Measurements from ENCODE around the gene D2HGDH.

DNA sequence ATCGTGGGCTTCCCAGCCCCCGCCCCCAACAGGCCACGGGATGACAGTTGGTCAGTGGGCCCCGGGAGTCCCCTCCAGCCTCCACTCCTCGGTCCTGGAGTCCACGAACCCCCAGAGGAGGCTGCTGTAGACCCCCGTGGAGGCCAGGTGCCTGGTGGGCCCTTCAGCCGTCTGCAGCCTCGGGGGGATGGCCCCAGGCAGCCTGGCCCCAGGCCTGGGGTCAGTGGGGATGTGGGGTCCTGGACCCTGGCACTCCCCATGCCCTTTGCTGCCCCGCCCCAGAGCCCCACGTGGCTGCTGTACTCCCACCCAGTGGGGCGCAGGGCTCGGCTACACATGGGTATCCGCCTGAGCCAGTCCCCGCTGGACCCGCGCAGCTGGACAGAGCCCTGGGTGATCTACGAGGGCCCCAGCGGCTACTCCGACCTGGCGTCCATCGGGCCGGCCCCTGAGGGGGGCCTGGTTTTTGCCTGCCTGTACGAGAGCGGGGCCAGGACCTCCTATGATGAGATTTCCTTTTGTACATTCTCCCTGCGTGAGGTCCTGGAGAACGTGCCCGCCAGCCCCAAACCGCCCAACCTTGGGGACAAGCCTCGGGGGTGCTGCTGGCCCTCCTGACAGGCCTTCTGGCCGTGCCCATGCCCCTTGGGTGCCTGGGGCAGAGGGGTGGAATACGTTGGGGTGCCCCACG is 82.1 kb downstream of the D2HGDH start:
- TF ChIP-seq POLR2A (IDR thresholded peaks at IDR 0.05) (no peak), POLR2AphosphoS5 (IDR thresholded peaks at IDR 0.05) (no peak)
- TF ChIP-seq, protein P1, sequence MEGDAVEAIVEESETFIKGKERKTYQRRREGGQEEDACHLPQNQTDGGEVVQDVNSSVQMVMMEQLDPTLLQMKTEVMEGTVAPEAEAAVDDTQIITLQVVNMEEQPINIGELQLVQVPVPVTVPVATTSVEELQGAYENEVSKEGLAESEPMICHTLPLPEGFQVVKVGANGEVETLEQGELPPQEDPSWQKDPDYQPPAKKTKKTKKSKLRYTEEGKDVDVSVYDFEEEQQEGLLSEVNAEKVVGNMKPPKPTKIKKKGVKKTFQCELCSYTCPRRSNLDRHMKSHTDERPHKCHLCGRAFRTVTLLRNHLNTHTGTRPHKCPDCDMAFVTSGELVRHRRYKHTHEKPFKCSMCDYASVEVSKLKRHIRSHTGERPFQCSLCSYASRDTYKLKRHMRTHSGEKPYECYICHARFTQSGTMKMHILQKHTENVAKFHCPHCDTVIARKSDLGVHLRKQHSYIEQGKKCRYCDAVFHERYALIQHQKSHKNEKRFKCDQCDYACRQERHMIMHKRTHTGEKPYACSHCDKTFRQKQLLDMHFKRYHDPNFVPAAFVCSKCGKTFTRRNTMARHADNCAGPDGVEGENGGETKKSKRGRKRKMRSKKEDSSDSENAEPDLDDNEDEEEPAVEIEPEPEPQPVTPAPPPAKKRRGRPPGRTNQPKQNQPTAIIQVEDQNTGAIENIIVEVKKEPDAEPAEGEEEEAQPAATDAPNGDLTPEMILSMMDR (IDR thresholded peaks at IDR 0.05): no peak

Measured in prostate gland (tissue), 2 donors.